ENCODE results near the gene NARS2. TPM values are rescaled to one million over a fixed set of nuclear protein-coding genes. Genes with fewer than 3 reads are reported as not detected.

NARS2 gene
- polyA plus RNA-seq, 5 donors = 22.1 to 36.7 (median 32.3) TPM

DNA sequence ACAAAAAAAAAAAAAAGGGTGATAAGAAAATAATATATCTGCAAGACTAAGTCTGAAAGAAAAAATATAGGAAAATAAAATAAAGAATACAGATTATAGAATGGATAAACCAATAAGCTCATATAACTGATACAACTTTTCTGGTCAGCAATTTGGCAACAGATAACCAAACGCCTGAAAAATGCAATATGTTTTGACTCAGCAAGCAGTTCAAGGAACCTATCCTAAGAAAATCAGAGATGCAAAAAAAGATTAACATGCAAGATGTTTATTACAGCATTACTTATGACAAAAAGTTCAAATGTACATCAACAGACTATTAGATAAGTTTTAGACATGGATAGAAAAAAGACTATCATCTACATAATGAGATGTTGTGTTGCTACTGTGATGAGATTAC lies 129.9 kb downstream of the NARS2 start:
- no peak for DNase-seq

DNA sequence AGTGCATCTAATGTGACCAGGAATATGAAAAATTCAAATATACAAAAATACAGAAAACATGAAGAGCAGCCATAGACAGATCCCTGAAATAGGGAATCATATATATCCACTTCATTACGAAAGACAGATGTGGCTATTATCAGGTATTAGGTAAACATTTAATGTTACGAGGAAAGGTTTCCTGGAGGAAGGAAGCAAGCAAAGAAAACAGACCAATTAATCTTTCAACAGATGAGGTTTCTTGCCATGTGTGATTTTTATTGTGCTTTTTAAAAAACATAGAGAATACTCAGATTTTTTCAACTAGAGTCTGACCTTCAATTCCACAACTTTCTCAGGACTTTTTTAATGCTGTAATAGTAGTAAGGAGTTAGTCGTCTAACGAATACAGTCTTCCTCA lies 132.7 kb downstream of the NARS2 start:
- DNase-seq = no peak

DNA sequence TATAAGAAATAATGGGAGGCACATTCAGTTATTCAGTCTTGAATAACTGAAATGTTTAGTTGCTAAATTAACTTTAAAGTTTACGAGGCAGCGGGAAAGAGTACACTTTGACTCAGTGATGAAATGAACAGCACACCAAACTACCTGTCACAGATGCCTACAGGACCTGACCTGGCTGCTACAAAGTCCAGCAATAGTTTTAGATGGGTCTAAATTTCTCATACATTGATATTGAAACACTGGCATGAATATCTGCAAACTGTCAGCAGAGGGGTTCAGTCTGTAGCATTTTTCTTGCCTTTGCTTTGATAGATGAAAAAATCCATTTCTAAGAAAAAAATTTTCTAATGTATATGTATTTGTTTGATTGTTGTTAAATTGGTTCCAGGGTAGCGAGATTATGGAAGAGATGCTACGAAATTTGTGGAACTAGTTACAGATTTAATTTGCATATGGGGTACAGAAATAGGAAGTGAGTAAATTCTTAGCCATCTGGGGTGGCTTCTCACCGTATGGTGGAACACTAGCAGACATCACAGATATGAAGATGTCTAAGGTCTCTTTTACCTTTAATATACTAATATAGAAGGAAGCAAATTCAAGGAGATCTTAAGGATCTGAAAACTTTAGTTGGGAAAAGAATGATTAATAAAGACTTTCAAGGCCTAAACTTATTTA lies 136.2 kb downstream of the NARS2 start:
- no peak for DNase-seq

DNA sequence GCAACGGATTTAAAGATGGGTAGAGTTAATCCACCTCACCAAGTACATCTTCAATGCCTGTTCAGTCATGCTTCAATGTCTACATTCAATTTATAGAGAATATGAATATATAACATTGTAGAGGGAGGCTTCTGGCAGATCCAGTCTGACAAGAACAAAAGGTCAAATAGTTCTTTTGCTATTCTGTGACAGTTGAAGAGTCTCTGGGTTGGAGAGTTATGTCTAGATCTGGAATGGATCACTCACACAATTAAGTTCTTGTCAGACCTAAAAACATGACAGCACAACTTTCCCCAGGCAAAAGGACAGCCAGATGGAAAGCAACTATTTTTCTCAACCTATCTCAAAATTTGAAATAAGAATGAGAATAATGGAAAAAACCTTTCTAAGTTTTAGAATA lies 141.7 kb downstream of the NARS2 start:
- DNase-seq = no peak

DNA sequence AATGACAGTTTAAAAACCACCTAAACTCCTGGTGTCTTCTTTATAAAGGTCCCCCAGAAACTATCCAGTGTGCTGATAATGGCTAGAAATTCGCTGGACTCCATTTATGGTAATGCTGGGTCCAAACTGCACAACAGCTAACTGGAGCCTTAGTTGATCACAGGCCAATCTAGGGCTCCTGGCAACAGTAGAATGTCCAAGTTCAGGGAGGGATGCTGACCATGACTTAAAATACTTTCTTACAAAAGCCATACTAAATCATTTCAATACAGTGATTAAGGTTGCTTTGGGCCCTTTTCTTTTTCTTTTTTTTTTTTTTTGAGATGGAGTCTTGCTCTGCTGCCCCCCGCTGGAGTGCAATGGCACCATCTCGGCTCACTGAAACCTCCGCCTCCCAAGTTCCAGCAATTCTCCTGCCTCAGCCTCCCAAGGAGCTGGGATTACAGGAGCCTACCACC lies 142.6 kb downstream of the NARS2 start:
- DNase-seq = no peak

DNA sequence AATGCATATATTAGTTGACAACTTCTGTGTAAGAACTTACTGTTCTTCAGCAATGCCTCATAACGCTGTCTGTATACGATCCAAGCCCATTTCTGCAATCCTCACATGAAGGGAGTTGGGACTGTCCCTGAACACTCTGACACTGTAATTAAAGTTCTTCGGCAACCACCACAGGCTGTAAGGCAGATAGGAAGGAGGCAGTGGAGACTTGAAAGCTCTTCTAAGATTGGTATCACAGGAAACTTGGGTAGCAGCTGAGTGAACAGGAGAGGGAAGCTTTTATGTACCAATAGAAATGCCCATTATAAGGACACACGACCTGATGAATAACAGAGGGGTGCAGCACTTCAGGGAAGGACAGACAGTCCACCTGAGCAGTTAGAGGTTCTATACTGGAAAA lies 145.0 kb downstream of the NARS2 start:
- no peak for DNase-seq

DNA sequence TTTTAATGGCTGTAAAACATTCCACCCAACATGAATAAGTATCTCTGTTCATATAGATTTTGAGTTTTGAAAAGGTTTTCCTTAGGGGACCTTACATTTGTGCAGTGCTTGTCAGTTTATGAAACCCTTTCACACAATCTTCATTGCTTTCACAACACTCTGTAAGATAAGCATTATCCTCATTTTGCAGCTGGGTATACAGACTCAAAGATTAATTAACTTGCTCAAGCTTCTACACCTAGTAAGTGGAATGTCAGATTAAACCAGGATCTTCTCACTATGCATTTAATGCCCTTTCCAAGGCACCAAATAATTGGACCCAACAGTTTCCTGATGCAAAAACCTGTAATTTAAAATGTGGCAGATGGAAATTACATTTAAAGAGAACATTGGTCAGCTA lies 145.5 kb downstream of the NARS2 start:
- DNase-seq = no peak

DNA sequence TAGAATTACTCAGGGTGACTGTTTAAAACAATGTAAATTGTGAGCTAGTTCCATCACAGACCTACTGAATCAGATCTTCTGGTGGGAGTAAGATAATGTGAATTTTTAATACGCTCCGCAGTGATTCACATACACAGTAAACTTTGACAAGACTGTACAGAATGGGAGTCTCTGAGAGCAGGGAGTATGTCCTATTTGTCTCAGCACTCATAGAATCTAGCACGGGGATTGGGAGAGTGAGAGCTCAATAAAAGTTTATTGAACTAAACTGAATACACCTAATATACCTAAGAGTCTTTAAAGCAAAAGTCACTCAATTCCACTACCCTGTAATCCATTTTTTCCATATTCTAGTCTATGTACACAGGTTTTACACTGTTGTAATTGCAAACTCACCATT lies 145.9 kb downstream of the NARS2 start:
- DNase-seq = no peak

DNA sequence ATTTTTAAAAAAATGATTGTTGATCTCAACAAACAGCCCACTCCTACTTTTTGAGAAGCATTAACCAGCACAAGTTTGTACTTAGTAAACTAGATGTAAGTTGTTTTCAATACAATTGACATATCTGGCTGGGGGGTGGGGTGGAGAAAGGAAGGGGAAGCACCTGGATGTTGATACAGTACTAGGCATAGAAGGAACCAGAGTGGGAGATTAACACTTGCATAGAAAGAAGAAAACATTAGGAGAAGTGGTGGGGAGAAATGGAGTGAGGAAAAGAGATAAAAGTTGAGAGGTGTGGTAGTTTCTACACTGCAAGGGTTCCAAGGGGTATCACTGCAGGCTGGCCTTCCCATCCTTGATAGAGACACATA lies 146.4 kb downstream of the NARS2 start:
- DNase-seq = no peak

DNA sequence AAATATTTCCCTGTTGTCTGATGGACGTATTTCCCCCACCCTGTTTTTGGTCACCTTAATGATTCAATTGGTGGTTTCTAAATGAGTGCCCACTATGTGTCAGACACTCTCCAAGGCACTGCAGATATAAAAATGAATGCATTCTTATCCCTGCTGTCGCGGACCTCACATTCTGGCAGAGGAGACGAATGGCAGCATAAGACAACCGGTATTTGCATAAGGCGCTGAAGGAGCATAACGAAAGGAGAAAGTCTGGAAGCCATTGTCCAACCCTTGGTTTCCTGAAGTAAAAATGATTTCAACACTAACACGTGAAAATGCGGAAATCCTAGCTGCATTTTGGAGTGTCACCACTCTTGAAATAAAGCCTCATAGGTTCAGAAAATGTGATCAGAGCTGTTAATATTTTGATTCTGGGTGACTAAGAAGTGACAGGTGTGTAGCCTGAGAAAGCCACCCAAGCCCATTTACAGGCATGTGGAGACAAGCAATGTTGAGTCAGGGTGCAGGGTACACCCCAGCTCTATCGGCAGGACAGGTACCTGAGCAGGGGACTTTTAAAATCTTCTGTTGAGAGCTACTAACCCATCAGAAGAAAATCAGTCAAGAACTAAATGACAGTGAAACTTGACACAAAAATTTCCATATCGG lies 146.9 kb downstream of the NARS2 start:
- DNase-seq = no peak

DNA sequence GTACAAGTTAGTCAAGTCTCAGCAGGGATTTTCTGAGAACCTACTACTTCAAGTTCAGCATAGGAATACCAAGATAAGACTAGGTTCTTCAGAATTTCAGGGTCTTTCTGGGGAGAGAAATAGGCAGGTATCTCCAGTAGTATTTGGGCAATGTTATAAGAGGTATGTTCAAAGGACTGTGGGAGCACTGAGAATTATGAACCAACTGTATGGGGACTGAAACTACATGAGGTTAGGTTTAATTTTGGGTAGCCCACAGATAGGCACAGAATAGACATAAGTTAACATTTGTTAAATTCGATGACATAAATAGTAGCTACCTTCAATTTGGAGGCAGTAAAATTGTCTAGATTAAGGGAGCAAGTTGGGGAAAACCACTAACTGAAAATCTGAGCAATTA lies 147.8 kb downstream of the NARS2 start:
- no peak for DNase-seq

DNA sequence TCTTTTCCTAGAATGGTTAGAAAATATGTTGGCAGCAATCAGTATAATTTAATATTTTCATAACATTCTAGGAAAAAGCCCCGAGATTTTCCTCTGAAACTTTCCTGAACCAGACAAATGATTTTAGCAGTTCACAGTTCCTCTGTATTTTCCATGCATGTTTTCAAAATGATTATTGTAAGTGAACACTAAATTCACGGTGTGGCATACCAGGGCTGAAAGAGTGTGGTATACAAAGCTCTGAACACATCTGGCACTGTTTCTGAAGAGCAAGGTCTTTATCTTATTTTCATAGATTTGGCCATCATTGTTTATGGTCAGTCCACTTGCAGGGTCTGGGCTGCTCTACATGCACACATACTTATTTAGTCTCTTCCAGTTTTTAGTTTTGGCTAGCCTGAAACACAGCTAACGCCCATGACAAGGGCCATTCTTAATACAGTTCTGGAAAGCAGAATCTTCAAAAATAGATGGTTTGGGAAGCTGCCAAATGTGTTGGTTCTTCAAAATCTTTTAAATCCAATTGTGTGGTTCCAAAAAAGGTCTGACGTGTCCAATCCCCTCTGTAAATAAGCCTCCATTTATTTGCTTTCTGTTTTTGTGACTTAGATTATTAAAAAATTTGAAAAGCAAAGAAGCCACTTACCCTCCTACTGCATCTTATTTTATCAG lies 149.1 kb downstream of the NARS2 start:
- DNase-seq = peak in 1 of 2 donors; percentile 4

DNA sequence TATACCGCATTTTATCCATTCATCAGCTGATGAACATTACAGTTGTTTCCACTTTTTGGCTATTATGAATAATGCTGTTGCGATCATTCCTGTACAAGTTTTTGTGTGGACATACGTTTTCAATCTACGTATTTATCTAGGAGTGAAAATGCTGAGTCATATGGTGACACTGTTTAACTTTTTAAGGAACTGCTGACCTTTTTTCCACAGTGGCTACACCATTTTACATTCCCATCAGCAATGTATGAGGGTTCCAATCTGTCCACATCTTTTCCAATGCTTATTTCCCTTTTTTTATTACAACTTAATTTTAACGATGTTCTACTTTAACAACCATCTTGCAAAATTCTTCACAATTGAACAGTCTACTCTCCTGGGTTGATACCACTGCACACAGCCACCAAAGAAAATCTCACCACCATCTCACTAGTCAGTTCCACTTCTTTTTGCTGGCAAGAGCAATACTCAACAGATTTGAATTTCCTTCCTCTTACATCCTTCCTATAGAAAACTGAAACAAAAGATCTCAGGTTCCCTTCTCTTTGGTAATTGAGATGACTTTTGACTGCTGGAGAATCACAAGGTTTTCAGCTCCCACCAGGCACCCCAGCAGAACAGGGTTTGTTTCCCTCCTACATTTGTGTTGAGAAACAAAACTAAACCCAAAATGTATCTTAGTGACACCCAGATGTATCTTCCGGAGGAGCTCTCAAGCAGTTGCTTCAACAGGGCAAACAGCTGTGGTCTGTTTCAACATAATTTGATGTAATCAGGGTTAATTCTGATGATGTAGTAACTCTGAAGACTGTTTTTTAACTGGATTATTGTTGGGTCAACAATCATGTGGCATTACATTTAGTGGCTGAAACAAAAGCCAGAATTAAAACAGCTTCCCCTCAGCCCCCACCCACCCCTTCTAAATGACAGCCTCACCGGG lies 150.1 kb downstream of the NARS2 start:
- DNase-seq = peak; percentile 57 to 62

DNA sequence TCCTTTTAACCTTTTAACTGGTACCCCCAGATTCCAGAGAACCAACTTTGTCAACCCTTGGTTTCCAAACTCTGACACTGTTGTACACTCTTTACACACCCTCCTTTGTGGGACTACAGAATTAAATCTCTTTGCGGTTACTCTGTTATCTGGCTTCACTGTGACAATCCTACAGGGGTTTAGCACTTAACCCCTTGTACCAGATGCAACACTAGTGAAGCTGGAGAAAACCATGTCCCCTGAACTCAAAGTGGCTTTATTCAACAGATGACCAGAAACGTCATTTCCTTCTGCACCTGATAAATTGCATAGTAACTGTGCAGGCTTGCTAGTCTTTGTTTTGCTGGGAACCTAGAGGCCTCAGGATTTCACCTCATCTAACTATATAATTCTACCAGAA lies 151.4 kb downstream of the NARS2 start:
- DNase-seq = no peak

DNA sequence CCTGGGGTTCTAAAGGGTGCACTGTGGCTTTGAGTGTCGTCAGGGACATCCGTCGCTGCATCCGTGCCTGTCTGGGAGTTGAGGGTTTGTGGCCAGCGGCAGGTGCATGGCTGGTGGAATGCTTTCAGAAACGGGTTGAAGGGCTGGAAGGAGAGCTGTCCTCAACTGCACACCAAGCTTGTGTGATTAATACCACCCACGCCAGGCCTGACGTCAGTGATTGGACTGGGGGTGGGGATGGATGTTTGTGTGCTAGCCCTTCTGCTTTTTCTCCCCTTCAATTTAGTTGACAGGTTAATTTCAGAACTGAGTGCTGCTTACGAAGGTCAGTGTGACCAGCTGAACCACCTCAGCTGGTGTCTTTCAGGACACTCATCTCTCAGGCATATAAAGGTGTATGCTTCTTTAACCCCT lies 153.9 kb downstream of the NARS2 start:
- DNase-seq = no peak

DNA sequence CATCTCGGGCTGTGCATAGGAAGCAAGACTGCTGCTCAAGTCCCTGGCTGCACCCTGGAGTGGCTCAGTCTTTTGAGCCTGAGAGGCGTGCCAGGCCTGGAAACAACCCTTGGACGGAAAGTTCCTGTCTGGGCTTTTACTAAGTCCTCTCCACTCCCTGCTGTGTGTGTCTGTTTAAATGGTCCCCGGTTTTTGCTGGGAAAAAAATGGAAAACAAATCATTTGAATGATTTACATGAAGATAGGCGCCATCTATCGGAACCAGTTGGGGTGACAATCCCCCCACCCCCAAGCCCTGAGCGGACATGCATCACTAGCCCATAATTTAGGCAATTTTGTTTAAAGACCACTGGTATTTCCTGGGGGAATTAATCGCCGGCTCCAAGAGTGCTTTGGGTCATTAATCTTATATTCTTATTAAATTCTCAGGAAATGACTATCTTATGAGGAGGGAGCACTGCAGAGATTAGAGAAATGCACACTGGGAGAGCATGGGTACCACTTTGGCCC lies 154.4 kb downstream of the NARS2 start:
- DNase-seq = peak; percentile 57 to 78

DNA sequence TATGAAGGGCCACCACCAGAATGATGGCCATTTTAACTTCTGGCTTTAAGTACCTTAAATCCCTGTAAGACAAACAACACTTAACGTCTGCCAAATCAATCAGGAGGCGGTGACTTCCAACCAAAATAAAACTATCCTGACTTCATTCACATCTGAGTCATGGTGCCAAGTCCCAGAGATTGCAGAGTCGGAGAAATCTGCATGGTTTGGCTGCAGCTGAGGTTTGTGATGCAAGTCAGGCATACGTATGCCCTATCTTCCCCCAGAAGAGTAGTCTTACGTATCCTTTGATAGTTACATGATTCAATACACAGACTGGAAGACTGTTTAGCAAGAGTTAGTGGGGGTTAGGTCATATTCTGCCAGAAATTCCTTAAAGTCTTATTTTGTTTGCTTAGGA lies 155.3 kb downstream of the NARS2 start:
- DNase-seq = peak; percentile 55 to 71

DNA sequence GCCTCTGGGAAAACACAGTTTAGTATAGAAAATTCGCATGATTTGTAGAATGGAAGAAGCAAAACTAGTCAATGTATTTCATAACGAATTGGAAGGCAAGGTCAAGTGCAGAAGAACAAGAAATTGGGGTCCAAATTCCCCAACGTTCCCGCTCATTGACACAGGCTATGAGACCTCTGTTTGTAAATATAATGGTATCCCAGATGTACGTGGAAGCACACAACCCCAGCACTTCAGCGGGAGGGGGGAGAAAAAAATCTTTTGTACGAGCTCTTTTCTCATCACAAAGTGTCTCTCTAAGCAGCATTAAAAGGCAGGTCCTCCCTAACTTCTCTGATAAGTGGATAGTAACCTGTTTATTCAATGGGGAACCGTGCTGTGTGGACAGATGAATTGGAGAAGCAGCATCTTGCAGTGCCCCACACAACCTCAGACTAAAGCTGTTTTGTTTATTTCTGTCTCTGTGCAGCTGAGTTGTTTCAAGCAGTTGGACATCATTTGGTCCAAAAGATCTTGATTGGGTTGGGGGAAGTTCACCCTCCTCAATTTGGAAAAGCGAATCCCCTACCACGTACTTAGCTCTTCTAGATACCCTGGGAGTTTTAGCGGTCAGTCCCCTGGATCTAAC lies 156.0 kb downstream of the NARS2 start:
- peak in 1 of 2 donors; percentile 14 for DNase-seq

DNA sequence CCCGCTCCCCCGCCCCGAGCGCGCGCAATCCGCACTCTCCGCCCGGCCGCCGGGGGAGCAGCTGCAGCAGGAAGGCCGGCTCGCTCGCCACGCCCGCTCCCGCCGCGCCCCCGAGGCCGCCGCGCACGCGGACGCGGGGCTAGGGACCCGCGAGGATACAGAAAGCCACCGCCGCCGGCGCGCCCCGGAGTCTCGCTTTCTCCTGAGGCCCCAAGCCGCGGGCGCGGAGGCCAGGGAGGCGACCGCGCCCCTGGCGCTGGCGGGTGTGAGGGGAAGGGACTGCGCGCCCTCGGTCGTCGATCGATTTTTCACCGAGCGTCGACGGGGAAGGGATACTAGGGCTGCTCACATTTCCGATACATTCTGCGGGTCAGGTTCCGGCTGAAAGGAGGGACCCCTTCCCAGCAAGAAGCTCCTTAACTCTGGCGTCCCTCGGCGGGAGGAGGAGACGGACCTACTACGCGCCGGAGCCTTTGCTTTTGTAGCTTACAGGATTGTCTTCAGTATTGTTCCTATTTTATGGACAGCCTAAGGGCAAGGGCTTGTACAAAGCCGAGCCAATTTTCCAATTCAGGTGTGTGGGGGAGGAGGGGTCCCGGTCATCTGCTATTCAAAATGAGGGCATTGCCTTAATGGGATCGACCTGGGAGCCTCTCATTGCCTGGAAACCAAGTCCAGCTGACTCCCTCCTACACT lies 156.6 kb downstream of the NARS2 start:
- peak; percentile 81 to 83 for DNase-seq

DNA sequence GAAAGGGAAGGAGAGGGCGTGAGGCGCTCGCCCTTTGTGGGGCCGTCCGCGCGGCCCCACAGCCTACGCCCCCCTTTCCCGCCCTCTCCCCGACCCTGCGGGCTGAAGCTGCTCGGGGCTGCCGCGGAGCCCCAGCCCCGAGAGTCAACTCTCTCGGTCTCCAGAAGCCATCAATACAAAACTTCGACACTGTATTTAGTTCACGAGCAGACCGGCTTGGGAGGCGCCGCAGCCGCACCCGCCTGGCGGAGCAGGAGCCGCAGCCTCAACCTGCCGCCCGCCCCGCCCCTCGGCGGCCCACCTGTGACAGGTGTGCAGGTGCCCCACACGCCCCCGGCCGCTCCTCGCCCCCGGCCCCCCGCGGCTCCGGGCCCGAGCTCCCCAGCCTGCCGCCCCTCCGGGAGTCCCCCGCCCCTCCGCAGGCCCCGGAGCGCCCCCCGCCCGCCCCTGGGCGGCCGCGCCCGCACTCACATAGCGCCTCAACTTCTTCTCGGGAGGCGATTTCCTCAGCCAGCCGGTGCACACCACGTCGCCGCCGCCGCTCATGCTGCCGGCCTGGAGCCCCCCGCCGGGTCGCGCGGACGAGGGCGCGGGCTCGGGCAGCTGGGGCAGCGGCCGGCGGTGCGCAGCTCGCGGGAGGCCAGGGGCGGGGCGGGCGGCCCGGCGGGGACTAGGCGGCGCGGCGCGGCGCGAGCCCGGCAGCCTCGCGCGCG lies 157.3 kb downstream of the NARS2 start, which contains the start of gene GAB2:
Gene GAB2 (minus strand): TSS at position 646 of the 713 bp plus-strand sequence. CDS start 100 bp downstream, at position 546.
- DNase-seq = peak in 1 of 2 donors; percentile 32
